Osteoblast (primary cell): ENCODE data around the gene MYOZ2. TPM values are rescaled to one million over a fixed set of nuclear protein-coding genes. Genes with fewer than 3 reads are reported as not detected.
A peak's percentile ranks its signal among the peaks of the same experiment; 100 is the strongest.
"Not testable (repeated sequence)": the region's sequence is repeated elsewhere in the genome, so short reads cannot be mapped to it uniquely, and the experiment has no call there.

Experiments used
- DNase-seq: peaks from one replicate; pipeline ENCODE4 v3.0.0; 2011; ENCODE audit warnings: low spot score, mixed read lengths; ENCODE audit not compliant: insufficient read length; ENCODE audit errors: missing footprints
- H2AFZ ChIP-seq: 2 replicates; pipeline ENCODE4 v1.6.0; 2011; ENCODE audit warnings: mild to moderate bottlenecking, low read length
- H3K27ac ChIP-seq: 2 replicates; pipeline ENCODE4 v1.5.1; 2011; ENCODE audit warnings: mild to moderate bottlenecking, low read depth, low read length, moderate library complexity
- H3K27me3 ChIP-seq: 2 replicates; pipeline ENCODE4 v1.6.0; 2012; ENCODE audit warnings: mild to moderate bottlenecking, control low read depth, inconsistent platforms, low read length, moderate library complexity; ENCODE audit not compliant: insufficient read depth
- H3K36me3 ChIP-seq: 2 replicates; pipeline ENCODE4 v1.5.1; 2011; ENCODE audit warnings: mild to moderate bottlenecking, low read length, control low read depth, moderate library complexity; ENCODE audit not compliant: insufficient read depth
- H3K4me1 ChIP-seq: 2 replicates; pipeline ENCODE4 v1.5.1; 2011; ENCODE audit warnings: mild to moderate bottlenecking, low read length, control low read depth, moderate library complexity; ENCODE audit not compliant: insufficient read depth
- H3K4me2 ChIP-seq: 2 replicates; pipeline ENCODE4 v1.6.0; 2011; ENCODE audit warnings: mild to moderate bottlenecking, low read length; ENCODE audit not compliant: insufficient read depth
- H3K4me3 ChIP-seq: fragments of 200-600 bp; sonication (generic); 3 replicates; pipeline ENCODE4 v1.5.1; 2012; ENCODE audit warnings: mild to moderate bottlenecking, low read length, inconsistent platforms; ENCODE audit not compliant: insufficient read depth
- H3K79me2 ChIP-seq: 2 replicates; pipeline ENCODE4 v1.6.0; 2012; ENCODE audit warnings: mild to moderate bottlenecking, low read length, control low read depth, inconsistent platforms; ENCODE audit not compliant: insufficient read depth
- H3K9me3 ChIP-seq: 2 replicates; pipeline ENCODE4 v1.5.1; 2011; ENCODE audit warnings: low read depth, low read length, control low read depth
- H4K20me1 ChIP-seq: 2 replicates; pipeline ENCODE4 v1.6.0; 2012; ENCODE audit warnings: mild to moderate bottlenecking, low read length, control low read depth; ENCODE audit not compliant: insufficient read depth
- total RNA-seq: library from RNA; depleted of rRNA; stranded (reverse); fragments of >200 nt; gene quantifications from 2 replicates; pipeline ENCODE4 v1.2.3, GENCODE V29; 2012
- TF ChIP-seq, protein P1 (sequence below): IDR thresholded peaks from 2 replicates; pipeline ENCODE4 v1.5.1; 2011; ENCODE audit warnings: mild to moderate bottlenecking, low read depth, low read length, moderate library complexity; ENCODE audit errors: extremely low read depth

Gene MYOZ2
- total RNA-seq, 1 donor = 0.36 TPM

DNA sequence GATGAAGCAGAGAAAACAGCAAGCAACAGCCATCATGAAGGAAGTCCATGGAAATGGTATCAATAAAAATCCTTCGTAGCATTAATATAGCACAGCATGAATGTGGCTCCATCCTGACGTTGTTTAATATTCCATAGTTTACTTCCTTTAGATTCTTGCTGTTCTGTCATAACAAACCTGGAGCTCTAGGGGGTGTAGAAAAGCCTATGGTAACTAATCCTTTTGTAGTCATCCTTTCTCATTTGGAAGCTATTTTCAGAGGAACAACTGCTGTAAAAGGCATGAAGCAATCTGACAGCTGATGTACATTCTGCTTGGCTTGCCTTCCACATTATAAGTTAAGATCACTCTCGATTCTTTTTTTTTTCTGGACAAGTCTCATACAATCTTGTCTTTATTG is 914 bp downstream of the MYOZ2 start:
- no peaks in the 10 kb centered on the region for H3K27me3 ChIP-seq
- H2AFZ ChIP-seq = no peak overlapping the region
- H3K27ac ChIP-seq = no peak overlapping the region
- no peaks in the 10 kb centered on the region for H3K79me2 ChIP-seq
- H3K9me3 ChIP-seq = no peaks in the 10 kb centered on the region
- no peaks in the 10 kb centered on the region for H3K36me3 ChIP-seq
- no peak overlapping the region for H3K4me2 ChIP-seq
- H4K20me1 ChIP-seq = no peaks in the 10 kb centered on the region
- no peak for DNase-seq
- peaks cover 47% of the 10 kb centered on the region for H3K4me1 ChIP-seq
- TF ChIP-seq, protein P1, sequence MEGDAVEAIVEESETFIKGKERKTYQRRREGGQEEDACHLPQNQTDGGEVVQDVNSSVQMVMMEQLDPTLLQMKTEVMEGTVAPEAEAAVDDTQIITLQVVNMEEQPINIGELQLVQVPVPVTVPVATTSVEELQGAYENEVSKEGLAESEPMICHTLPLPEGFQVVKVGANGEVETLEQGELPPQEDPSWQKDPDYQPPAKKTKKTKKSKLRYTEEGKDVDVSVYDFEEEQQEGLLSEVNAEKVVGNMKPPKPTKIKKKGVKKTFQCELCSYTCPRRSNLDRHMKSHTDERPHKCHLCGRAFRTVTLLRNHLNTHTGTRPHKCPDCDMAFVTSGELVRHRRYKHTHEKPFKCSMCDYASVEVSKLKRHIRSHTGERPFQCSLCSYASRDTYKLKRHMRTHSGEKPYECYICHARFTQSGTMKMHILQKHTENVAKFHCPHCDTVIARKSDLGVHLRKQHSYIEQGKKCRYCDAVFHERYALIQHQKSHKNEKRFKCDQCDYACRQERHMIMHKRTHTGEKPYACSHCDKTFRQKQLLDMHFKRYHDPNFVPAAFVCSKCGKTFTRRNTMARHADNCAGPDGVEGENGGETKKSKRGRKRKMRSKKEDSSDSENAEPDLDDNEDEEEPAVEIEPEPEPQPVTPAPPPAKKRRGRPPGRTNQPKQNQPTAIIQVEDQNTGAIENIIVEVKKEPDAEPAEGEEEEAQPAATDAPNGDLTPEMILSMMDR = no peak
- H3K4me3 ChIP-seq = no peak overlapping the region

DNA sequence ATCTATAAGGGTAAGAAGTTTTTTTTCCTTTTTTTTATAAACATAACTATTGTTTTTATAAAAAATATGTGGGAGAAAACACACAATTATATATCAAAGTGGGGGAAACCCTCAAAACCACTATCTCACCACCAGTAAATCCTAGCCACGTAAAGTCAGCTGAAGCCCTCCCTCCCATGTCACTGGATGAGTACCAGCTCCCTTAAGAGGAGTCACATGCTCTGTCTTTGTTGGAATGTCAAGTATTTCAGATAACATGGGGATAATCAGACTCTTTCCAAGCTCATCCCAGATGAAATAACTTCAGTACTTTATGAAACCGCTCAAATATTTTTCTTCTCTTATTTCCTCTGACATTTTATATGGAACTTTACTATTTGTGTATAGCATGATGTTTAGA is 2.4 kb downstream of the MYOZ2 start:
- TF ChIP-seq, protein P1 = no peak
- peaks cover 35% of the 10 kb centered on the region for H3K4me1 ChIP-seq
- H3K79me2 ChIP-seq = no peaks in the 10 kb centered on the region
- DNase-seq = no peak
- no peak overlapping the region for H3K4me3 ChIP-seq
- H3K4me2 ChIP-seq = peak overlapping the region; percentile 14
- H3K27me3 ChIP-seq = no peaks in the 10 kb centered on the region
- H3K9me3 ChIP-seq = no peaks in the 10 kb centered on the region
- H3K27ac ChIP-seq = peak overlapping the region; percentile 21
- no peaks in the 10 kb centered on the region for H3K36me3 ChIP-seq
- no peak overlapping the region for H2AFZ ChIP-seq
- H4K20me1 ChIP-seq = no peaks in the 10 kb centered on the region

DNA sequence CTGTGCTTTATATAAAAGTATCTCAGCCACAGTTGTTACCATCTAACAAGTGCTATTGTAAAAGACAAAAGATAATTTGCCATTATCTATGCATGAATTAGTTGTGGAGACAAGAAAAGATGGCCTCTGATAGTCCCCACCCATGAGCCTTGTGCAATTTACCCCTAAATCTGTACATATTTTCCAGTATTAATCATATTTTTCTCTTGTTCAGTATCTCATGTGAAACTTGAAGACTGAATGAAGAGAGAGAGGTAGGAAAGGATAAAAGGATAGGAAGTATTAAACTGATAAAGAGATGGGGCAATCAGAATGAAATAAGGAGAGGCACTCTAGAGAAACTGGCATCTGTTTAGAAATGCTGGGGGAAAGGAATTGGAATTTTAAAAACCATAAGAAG is 3.7 kb downstream of the MYOZ2 start:
- peak; percentile 69 for DNase-seq
- H3K9me3 ChIP-seq = no peaks in the 10 kb centered on the region
- H3K79me2 ChIP-seq = no peaks in the 10 kb centered on the region
- H3K4me1 ChIP-seq = peaks cover 35% of the 10 kb centered on the region
- no peaks in the 10 kb centered on the region for H3K27me3 ChIP-seq
- peak overlapping the region; percentile 33 for H2AFZ ChIP-seq
- H3K4me3 ChIP-seq = no peak overlapping the region
- H3K4me2 ChIP-seq = no peak overlapping the region
- H3K27ac ChIP-seq = no peak overlapping the region
- no peaks in the 10 kb centered on the region for H4K20me1 ChIP-seq
- TF ChIP-seq, protein P1 = no peak
- H3K36me3 ChIP-seq = no peaks in the 10 kb centered on the region

DNA sequence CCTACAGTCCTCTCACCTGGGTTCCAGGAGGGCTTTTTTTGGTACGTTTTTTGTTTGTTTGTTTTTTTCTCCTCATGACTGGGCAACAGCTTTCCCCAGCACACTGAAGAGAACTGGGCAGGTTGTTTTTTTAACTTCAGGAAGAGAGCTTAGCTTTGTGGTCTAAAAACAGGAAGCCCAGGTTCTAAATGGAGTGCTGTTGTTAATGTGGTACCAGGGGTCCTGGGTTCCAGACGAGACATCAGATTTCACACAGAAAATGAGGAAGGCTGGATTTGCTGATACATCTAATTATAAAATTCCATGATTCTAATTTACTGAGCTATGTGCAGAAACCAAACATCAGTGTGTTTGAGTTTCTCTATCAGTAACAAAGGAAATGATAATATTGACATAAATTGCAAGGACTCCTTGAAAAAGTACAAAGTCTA is 4.2 kb downstream of the MYOZ2 start:
- H3K4me3 ChIP-seq = no peak overlapping the region
- TF ChIP-seq, protein P1 = no peak
- no peaks in the 10 kb centered on the region for H3K79me2 ChIP-seq
- H3K27me3 ChIP-seq = no peaks in the 10 kb centered on the region
- H3K27ac ChIP-seq = no peak overlapping the region
- no peaks in the 10 kb centered on the region for H3K9me3 ChIP-seq
- DNase-seq = no peak
- no peaks in the 10 kb centered on the region for H4K20me1 ChIP-seq
- no peaks in the 10 kb centered on the region for H3K36me3 ChIP-seq
- H2AFZ ChIP-seq = peak overlapping the region; percentile 33
- H3K4me1 ChIP-seq = peaks cover 35% of the 10 kb centered on the region
- no peak overlapping the region for H3K4me2 ChIP-seq

DNA sequence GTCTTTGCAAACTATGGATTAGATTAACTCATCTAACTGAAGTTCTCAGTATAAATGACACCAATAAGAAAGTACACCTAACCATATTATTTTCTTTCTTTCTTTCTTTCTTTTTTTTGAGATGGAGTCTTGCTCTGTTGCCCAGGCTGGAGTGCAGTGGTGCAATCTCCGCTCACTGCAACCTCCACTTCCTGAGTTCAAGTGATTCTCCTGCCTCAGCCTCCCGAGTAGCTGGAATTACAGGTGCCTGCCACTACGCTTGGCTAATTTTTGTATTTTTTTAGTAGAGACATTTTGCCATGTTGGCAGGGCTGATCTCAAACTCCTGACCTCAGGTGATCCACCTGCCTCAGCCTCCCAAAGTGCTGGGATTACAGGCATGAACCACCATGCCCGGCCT is 5.7 kb downstream of the MYOZ2 start:
- H2AFZ ChIP-seq, H3K9me3 ChIP-seq, H3K27ac ChIP-seq, H3K27me3 ChIP-seq, H3K4me2 ChIP-seq, DNase-seq, H3K36me3 ChIP-seq, H3K4me3 ChIP-seq, H3K79me2 ChIP-seq, H4K20me1 ChIP-seq: not testable (repeated sequence)
- peaks cover 22% of the 10 kb centered on the region for H3K4me1 ChIP-seq
